Retinal pigment epithelial cell (primary cell): Measurements from ENCODE around the gene RNU4-1.
A peak's percentile ranks its signal among the peaks of the same experiment; 100 is the strongest.

Source experiments
- DNase-seq: peaks from one replicate; pipeline ENCODE4 v3.0.0-alpha.2; 2010; ENCODE audit warnings: low read depth
- H3K4me3 ChIP-seq: 2 replicates; pipeline ENCODE4 v1.5.1; 2011; ENCODE audit warnings: mild to moderate bottlenecking, low read length, control low read depth, moderate library complexity
- TF ChIP-seq, protein P1 (sequence below): conservative IDR thresholded peaks from 2 replicates; pipeline ENCODE4 v1.5.1; 2011; ENCODE audit warnings: low read depth, low read length, control low read depth, inconsistent platforms

Gene RNU4-1

DNA sequence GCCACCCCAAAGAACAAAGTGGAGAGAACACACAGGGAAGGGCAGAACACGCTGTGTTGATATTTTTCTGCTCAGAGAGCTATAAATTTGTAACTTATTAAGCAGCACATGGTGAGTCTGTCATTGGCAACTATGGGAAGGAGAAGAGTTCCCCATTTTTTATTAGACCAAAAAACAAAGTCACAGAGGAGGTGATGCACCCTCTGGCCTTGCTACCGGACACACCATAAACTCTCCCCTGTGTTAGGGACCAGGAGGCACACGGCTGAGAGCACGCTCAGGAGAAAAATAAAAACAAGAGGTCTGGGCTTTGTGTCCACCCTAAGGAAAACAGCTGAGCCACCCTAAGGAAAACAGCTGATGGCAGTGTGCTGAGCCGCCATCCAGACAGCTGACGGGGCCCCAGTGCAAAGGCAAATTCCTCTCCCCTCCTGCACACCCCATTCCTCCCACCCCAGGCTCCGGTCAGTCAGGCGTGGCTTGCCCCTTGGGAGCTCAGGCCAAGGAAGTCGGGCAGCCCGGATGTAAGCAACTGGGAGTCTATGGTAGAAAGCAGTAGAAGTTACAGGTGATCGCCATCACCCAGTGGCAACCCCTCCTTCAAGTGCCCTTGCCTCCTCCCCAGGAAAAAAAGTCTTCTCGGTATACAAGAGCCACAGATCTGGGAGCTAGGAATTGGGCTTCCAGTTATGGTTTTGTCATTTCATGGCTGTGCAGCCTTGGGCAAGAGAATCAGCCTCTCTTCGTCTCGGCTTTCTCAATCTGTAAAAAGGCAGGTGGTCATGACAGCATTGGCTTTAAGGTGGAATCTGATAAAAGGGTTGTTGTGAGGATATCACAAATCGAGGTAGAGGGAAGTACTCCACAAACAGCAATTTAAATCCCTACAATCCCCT lies 29.9 kb downstream of the RNU4-1 start:
- peak overlapping the region; percentile 82 for H3K4me3 ChIP-seq
- TF ChIP-seq, protein P1, sequence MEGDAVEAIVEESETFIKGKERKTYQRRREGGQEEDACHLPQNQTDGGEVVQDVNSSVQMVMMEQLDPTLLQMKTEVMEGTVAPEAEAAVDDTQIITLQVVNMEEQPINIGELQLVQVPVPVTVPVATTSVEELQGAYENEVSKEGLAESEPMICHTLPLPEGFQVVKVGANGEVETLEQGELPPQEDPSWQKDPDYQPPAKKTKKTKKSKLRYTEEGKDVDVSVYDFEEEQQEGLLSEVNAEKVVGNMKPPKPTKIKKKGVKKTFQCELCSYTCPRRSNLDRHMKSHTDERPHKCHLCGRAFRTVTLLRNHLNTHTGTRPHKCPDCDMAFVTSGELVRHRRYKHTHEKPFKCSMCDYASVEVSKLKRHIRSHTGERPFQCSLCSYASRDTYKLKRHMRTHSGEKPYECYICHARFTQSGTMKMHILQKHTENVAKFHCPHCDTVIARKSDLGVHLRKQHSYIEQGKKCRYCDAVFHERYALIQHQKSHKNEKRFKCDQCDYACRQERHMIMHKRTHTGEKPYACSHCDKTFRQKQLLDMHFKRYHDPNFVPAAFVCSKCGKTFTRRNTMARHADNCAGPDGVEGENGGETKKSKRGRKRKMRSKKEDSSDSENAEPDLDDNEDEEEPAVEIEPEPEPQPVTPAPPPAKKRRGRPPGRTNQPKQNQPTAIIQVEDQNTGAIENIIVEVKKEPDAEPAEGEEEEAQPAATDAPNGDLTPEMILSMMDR: no peak
- no peak for DNase-seq

DNA sequence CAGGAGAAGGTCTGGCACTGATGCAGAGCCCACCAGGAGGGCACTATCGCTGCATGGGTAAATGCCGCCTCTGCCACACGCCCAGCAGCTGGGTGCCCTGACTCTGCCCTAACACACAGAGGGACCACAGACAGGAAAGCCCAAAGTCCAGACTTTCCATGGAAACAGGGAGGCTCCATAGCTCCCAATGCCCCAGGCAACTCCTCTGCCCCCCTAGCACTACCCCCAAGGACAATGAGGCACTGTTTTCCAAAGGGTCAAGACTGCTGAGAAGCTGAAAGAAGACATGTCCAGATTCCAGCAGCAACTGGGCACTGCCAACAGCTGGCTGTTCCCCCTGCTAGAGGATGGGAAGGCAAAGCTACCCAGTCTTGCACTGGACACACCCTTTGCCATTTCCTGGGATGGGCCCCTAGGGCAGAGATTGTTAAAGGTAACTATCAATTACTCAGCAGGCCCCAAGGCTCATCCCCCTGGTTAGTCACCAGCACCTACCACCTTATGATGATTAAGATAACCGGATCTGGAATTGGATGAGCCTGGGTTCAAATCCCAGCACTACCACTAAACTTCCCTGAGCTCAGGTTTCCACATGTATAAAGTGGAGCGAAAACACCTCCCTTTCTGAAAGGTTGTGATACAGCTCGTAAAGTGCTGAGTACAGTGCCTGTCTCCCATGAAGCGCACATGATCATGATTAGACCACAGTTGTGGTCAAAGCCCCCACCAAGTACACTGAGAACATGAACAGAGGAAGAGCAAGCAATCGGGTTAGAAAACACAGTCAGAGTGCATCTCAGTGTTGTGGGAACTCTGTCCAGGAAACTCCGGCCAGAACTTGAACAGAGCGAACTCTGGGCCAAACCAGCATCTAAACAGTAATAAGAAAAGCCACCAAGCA lies 30.8 kb downstream of the RNU4-1 start:
- TF ChIP-seq, protein P1: no peak
- H3K4me3 ChIP-seq: peak overlapping the region; percentile 82
- DNase-seq: no peak

- no peak for DNase-seq
- TF ChIP-seq, protein P1: no peak
- H3K4me3 ChIP-seq: no peak overlapping the region
Measured at GRCh38 chr12:120260607-120261006, 32.4 kb downstream of the RNU4-1 start.

- no peak overlapping the region for H3K4me3 ChIP-seq
- TF ChIP-seq, protein P1: no peak
- DNase-seq: no peak
Measured at GRCh38 chr12:120259418-120260202, 33.4 kb downstream of the RNU4-1 start.

- TF ChIP-seq, protein P1: no peak
- no peak for DNase-seq
- no peak overlapping the region for H3K4me3 ChIP-seq
Measured at GRCh38 chr12:120258323-120258896, 34.6 kb downstream of the RNU4-1 start.

DNA sequence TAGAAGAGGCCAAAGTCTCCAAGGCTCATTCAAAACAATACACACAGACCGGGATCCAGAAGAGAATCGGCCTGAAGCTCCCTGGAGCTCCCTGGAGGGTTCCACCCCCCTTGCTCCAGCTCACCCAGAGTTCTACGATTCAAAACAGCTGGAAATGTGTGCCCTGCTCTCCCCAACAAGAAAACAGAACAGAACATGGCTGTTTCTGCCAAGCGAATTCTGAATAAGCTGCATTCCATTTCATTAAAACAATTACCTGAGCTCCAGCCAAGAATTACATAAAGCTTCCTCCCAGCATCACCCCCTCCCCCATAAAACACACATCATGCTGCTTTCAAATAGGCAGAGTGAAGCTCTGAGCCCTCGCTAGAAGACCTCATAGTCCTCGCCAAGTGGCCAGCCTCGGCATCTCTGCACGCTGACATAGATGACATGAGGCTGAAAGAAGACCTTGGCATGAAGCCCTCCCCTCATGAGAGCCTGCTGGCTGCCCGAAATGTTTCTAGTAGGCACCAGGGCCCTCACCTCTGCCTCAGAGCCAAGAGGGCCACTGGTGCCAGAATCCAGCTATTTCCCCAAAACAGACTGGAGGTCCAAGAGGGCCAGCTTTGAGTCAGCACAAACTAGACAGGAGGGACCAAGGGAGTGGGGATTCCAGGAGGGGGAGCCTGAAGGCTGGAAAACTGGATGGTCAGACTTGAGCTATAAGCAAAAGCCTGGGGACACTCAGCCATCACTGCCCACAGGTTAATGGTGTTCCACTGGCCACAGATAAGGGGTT lies 35.8 kb downstream of the RNU4-1 start:
- no peak overlapping the region for H3K4me3 ChIP-seq
- TF ChIP-seq, protein P1: no peak
- DNase-seq: peak; percentile 79
